SK-N-SH (cell line): ENCODE results near the gene DYNLRB1. TPM values are rescaled to one million over a fixed set of nuclear protein-coding genes. Genes with fewer than 3 reads are reported as not detected.

Source experiments
- CTCF ChIA-PET: fragments of 300-600, 350-600 bp; formaldehyde crosslinking; extraction: SDS; loops from one replicate; lab custom pipeline; 2021; lab: Yijun Ruan, JAX
- POLR2A ChIA-PET: fragments of 350-600 bp; sonication (Branson Sonifier 250); formaldehyde crosslinking; extraction: SDS; loops from one replicate; lab custom pipeline; 2020; ENCODE audit warnings: antibody characterized with exemption, inconsistent platforms; lab: Yijun Ruan, JAX
- DNase-seq: peaks from one replicate; pipeline ENCODE4 v3.0.0; 2012
- H2AFZ ChIP-seq: fragments of 200-600 bp; sonication (generic); 2 replicates; pipeline ENCODE4 v1.8.1; 2016; ENCODE audit warnings: antibody characterized with exemption, mild to moderate bottlenecking, low read depth
- H3F3A ChIP-seq: fragments of 200-600 bp; sonication (generic); replicated peaks from 2 replicates; pipeline ENCODE3; 2016; ENCODE audit warnings: antibody characterized with exemption, mild to moderate bottlenecking; ENCODE audit not compliant: insufficient read depth
- H3K27ac ChIP-seq, 2 experiments: fragments of 200-500 bp in 1 of 2; fragments of 200-600 bp in 1 of 2; sonication (Bioruptor generic) in 1 of 2; sonication (generic), shearing (Covaris generic) in 1 of 2; 2 replicates each; pipeline versions ENCODE4 v1.5.1 to v1.6.1; 2014 to 2016; ENCODE audit warnings: low read depth in 2 of 2, inconsistent platforms in 1 of 2, low read length in 1 of 2, mild to moderate bottlenecking in 1 of 2, mixed read lengths in 1 of 2
- H3K27me3 ChIP-seq: fragments of 200-600 bp; sonication (generic), shearing (Covaris generic); 2 replicates; pipeline ENCODE4 v1.6.1; 2016; ENCODE audit warnings: mixed run types; ENCODE audit not compliant: insufficient read depth
- H3K36me3 ChIP-seq, 2 experiments: fragments of 200-500 bp in 1 of 2; fragments of 200-600 bp in 1 of 2; sonication (Bioruptor generic) in 1 of 2; sonication (generic) in 1 of 2; replicated peaks in 1 of 2; 2 replicates each; pipeline versions ENCODE3 to v1.5.1; 2014 to 2016; ENCODE audit warnings: low read length in 1 of 2, mild to moderate bottlenecking in 1 of 2; ENCODE audit not compliant: insufficient read depth in 2 of 2, control insufficient read depth in 1 of 2
- H3K4me1 ChIP-seq, 2 experiments: fragments of 200-500 bp in 1 of 2; fragments of 200-600 bp in 1 of 2; sonication (Bioruptor generic) in 1 of 2; sonication (generic), shearing (Covaris generic) in 1 of 2; 2 replicates each; pipeline versions ENCODE4 v1.5.1 to v1.6.1; 2014 to 2016; ENCODE audit warnings: low read depth in 1 of 2, low read length in 1 of 2, mixed run types in 1 of 2; ENCODE audit not compliant: insufficient read depth in 2 of 2, control insufficient read depth in 1 of 2
- H3K4me2 ChIP-seq: fragments of 200-600 bp; sonication (generic), shearing (Covaris generic); 2 replicates; pipeline ENCODE4 v1.6.1; 2017; ENCODE audit warnings: mixed run types
- H3K4me3 ChIP-seq, 2 experiments: fragments of 200-500 bp in 1 of 2; fragments of 200-600 bp in 1 of 2; sonication (Bioruptor generic) in 1 of 2; sonication (generic), shearing (Covaris generic) in 1 of 2; 2 replicates each; pipeline versions ENCODE4 v1.5.1 to v1.8.1; 2014 to 2016; ENCODE audit warnings: low read depth in 2 of 2, inconsistent platforms in 1 of 2, low read length in 1 of 2, mild to moderate bottlenecking in 1 of 2, mixed read lengths in 1 of 2, moderate library complexity in 1 of 2
- H3K79me2 ChIP-seq: fragments of 200-600 bp; sonication (generic); 2 replicates; pipeline ENCODE4 v1.8.1; 2017; ENCODE audit warnings: mild to moderate bottlenecking; ENCODE audit not compliant: insufficient read depth
- H3K9ac ChIP-seq: fragments of 200-600 bp; sonication (generic); 2 replicates; pipeline ENCODE4 v1.6.1; 2017; ENCODE audit warnings: mixed run types
- H3K9me2 ChIP-seq: fragments of 200-600 bp; sonication (generic); 2 replicates; pipeline ENCODE4 v1.6.1; 2017; ENCODE audit warnings: mixed run types
- H3K9me3 ChIP-seq: fragments of 200-600 bp; sonication (generic); 2 replicates; pipeline ENCODE4 v1.6.1; 2017; ENCODE audit warnings: mixed run types, mild to moderate bottlenecking, moderate library complexity
- H4K20me1 ChIP-seq: fragments of 200-600 bp; sonication (generic); 2 replicates; pipeline ENCODE4 v1.6.1; 2017; ENCODE audit warnings: mild to moderate bottlenecking, mixed run types; ENCODE audit not compliant: insufficient read depth
- CHD2 ChIP-seq: fragments of 150-350 bp; IDR thresholded peaks from 2 replicates; pipeline ENCODE4 v1.6.1; 2018; ENCODE audit warnings: low read length; ENCODE audit not compliant: partially characterized antibody
- ELF1 ChIP-seq: IDR thresholded peaks from 2 replicates; pipeline ENCODE4 v1.4.0; 2012
- EP300 ChIP-seq, 2 experiments: IDR thresholded peaks; 2 replicates each; pipeline versions ENCODE4 v1.4.0 to v1.6.1; 2012; ENCODE audit warnings: borderline replicate concordance in 1 of 2, low read depth in 1 of 2, low read length in 1 of 2
- FOXJ3 ChIP-seq: sonication (generic); formaldehyde crosslinking; IDR thresholded peaks from 2 replicates; pipeline ENCODE4 v1.5.1; 2020; ENCODE audit warnings: mild to moderate bottlenecking, missing genetic modification reagents
- FOXM1 ChIP-seq: IDR thresholded peaks from 2 replicates; pipeline ENCODE4 v1.4.0; 2012; ENCODE audit warnings: low read depth, mild to moderate bottlenecking
- JUND ChIP-seq: IDR thresholded peaks from 2 replicates; pipeline ENCODE4 v1.4.0; 2012
- MEF2A ChIP-seq: IDR thresholded peaks from 2 replicates; pipeline ENCODE4 v1.4.0; 2012; ENCODE audit warnings: low read depth, borderline replicate concordance
- NFIC ChIP-seq: IDR thresholded peaks from 2 replicates; pipeline ENCODE4 v1.4.0; 2012; ENCODE audit warnings: borderline replicate concordance
- RCOR1 ChIP-seq: fragments of 150-350 bp; IDR thresholded peaks from 2 replicates; pipeline ENCODE4 v1.6.1; 2017; ENCODE audit warnings: antibody characterized with exemption, low read length
- TCF12 ChIP-seq: IDR thresholded peaks from 2 replicates; pipeline ENCODE4 v1.4.0; 2012
- TEAD4 ChIP-seq: IDR thresholded peaks from 2 replicates; pipeline ENCODE4 v1.4.0; 2012; ENCODE audit warnings: mild to moderate bottlenecking, borderline replicate concordance; ENCODE audit not compliant: insufficient read depth
- YY1 ChIP-seq: IDR thresholded peaks from 2 replicates; pipeline ENCODE4 v1.4.0; 2012; ENCODE audit warnings: low read depth, mild to moderate bottlenecking
- whole genome bisulfite sequencing: methylation state at CpG from one replicate; pipeline ENCODE4 v1.1.6; 2017; ENCODE audit warnings: low lambda C conversion rate; 5-methylcytosine and 5-hydroxymethylcytosine counted together
- polyA plus RNA-seq, 3 experiments: library from polyadenylated mRNA; depleted of rRNA; stranded (reverse); fragments of >200 nt; gene quantifications; 2 replicates each; pipeline ENCODE4 v1.2.3, GENCODE V29; 2012
- TF ChIP-seq, protein P1 (sequence below): IDR thresholded peaks from 2 replicates; pipeline ENCODE4 v1.4.0; 2012; ENCODE audit warnings: low read depth
- TF ChIP-seq, protein P2 (sequence below): fragments of 150-350 bp; IDR thresholded peaks from 2 replicates; pipeline ENCODE4 v1.6.1; 2016; ENCODE audit warnings: mild to moderate bottlenecking, low read depth, low read length
- TF ChIP-seq, protein P3 (sequence below): fragments of 150-350 bp; IDR thresholded peaks from 2 replicates; pipeline ENCODE4 v1.6.1; 2017; ENCODE audit warnings: antibody characterized with exemption, low read length, low read depth, borderline replicate concordance
- TF ChIP-seq, protein P4 (sequence below): IDR thresholded peaks from 2 replicates; pipeline ENCODE4; 2012

Gene DYNLRB1
- polyA plus RNA-seq, 1 of the 3 experiments (the other 2 are of a cell fraction): 402 TPM

DNA sequence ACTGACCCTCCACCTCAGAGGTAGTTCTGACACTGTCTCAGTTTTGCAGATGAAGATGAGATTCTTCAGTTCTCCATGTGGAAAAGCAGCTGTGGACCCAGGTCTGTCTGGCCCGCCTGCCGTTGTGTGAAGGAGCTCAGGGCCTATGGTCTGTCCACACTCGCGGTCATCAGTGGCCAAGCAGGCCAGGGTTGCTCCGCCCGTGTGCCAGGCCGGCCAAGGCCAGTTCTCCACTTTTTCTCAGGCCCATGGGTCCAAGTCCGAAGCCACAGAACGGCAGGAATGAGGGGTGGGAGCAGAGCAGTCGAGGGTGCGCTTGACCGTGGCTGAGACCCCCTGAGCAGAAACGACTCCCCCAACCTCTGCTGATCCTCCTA lies 33.7 kb downstream of the DYNLRB1 start (continued):
- TF ChIP-seq, protein P1, sequence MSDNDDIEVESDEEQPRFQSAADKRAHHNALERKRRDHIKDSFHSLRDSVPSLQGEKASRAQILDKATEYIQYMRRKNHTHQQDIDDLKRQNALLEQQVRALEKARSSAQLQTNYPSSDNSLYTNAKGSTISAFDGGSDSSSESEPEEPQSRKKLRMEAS: no peak
- TF ChIP-seq MEF2A (no peak), FOXJ3 (CRISPR knock-in tag) (no peak)
- TF ChIP-seq, all 33 proteins: peak for 0

DNA sequence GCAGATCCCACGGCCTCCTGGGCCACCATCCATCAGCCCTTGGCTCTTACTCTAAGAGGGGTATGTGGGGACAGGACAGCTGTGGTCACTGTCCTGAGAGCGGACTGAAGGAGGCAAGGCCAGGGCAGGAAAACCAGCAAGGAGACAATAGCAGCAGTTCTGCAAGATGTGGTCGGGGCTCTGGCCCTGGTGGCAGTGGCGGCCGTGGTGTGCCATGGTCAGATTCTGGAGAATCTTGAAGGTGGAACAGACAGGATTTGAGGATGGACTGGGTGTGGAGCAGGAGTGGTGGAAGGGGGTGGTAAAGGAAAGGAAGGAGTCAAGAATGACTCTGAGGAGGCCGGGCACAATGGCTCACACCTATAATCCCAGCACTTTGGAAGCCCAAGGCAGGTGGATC lies 36.3 kb downstream of the DYNLRB1 start:
- H3K27me3 ChIP-seq: no peaks in the 10 kb centered on the region
- TF ChIP-seq, protein P2, sequence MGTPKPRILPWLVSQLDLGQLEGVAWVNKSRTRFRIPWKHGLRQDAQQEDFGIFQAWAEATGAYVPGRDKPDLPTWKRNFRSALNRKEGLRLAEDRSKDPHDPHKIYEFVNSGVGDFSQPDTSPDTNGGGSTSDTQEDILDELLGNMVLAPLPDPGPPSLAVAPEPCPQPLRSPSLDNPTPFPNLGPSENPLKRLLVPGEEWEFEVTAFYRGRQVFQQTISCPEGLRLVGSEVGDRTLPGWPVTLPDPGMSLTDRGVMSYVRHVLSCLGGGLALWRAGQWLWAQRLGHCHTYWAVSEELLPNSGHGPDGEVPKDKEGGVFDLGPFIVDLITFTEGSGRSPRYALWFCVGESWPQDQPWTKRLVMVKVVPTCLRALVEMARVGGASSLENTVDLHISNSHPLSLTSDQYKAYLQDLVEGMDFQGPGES: no peak
- no peak for TF ChIP-seq TEAD4
- no peak for TF ChIP-seq EP300 (IDR thresholded peaks at IDR 0.05; ENCODE audit: borderline replicate concordance in 1 of 2, low read depth in 1 of 2, low read length in 1 of 2)
- TF ChIP-seq ELF1: no peak
- TF ChIP-seq JUND: no peak
- TF ChIP-seq CHD2: no peak
- TF ChIP-seq, protein P1: no peak
- no peak for TF ChIP-seq RCOR1
- TF ChIP-seq NFIC: no peak
- no peak for TF ChIP-seq FOXM1
- TF ChIP-seq TCF12: no peak
- TF ChIP-seq YY1: no peak
- TF ChIP-seq MEF2A: no peak
- TF ChIP-seq, protein P3, sequence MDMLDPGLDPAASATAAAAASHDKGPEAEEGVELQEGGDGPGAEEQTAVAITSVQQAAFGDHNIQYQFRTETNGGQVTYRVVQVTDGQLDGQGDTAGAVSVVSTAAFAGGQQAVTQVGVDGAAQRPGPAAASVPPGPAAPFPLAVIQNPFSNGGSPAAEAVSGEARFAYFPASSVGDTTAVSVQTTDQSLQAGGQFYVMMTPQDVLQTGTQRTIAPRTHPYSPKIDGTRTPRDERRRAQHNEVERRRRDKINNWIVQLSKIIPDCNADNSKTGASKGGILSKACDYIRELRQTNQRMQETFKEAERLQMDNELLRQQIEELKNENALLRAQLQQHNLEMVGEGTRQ: no peak
- TF ChIP-seq, protein P4, sequence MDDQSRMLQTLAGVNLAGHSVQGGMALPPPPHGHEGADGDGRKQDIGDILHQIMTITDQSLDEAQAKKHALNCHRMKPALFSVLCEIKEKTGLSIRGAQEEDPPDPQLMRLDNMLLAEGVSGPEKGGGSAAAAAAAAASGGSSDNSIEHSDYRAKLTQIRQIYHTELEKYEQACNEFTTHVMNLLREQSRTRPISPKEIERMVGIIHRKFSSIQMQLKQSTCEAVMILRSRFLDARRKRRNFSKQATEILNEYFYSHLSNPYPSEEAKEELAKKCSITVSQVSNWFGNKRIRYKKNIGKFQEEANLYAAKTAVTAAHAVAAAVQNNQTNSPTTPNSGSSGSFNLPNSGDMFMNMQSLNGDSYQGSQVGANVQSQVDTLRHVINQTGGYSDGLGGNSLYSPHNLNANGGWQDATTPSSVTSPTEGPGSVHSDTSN: no peak
- TF ChIP-seq, all 33 proteins: peak for 0
- H3K4me2 ChIP-seq: no peak overlapping the region
- H3K79me2 ChIP-seq: no peaks in the 10 kb centered on the region
- no peaks in the 10 kb centered on the region for H3F3A ChIP-seq
- H4K20me1 ChIP-seq: no peaks in the 10 kb centered on the region
- H3K27ac ChIP-seq: no peak overlapping the region
- DNase-seq: no peak
- H3K9me2 ChIP-seq: no peaks in the 10 kb centered on the region
- H3K9ac ChIP-seq: no peak overlapping the region
- H3K4me3 ChIP-seq: no peak overlapping the region
- peaks cover 0 to 3% of the 10 kb centered on the region in 2 experiments; a peak in 1 of 4 replicates for H3K4me1 ChIP-seq
- H3K36me3 ChIP-seq: no peaks in the 10 kb centered on the region
- POLR2A ChIA-PET: no interaction called here
- no peaks in the 10 kb centered on the region for H3K9me3 ChIP-seq
- H2AFZ ChIP-seq: no peak overlapping the region
- 93% methylated on average over 6 of the region's 6 CpGs for WGBS
- CTCF ChIA-PET: no interaction called here
